ENCODE measurements around the gene SOCS3.

Gene SOCS3

GRCh38 chr17:78318407-78318806 is 41.5 kb downstream of the SOCS3 start:
- no peak for TF ChIP-seq CTCF (IDR thresholded peaks at IDR 0.05; ENCODE audit: low read length)
- TF ChIP-seq EZH2 (IDR thresholded peaks at IDR 0.05; ENCODE audit: borderline replicate concordance, low read length) = no peak
- Histone ChIP-seq H3K9me3 (ENCODE audit: low read length) (no peaks in the 10 kb centered on the region), H3K4me2 (ENCODE audit: low read length) (no peak overlapping the region), H3K4me3 (ENCODE audit: low read depth, low read length, poor library complexity, severe bottlenecking) (no peak overlapping the region), H3K9me2 (ENCODE audit: low read depth, low read length) (no peaks in the 10 kb centered on the region), H3K27ac (ENCODE audit: low read depth, low read length, poor library complexity, severe bottlenecking) (no peak overlapping the region), H3K27me3 (ENCODE audit: insufficient read depth, low read length) (peaks cover 11% of the 10 kb centered on the region; the same call in 1 of the 2 replicates), H3K36me3 (ENCODE audit: insufficient read depth, low read length) (no peaks in the 10 kb centered on the region), H3K9ac (ENCODE audit: low read length) (no peak overlapping the region), H2AFZ (ENCODE audit: low read length) (no peak overlapping the region), H3K79me2 (ENCODE audit: insufficient read depth, low read length) (no peaks in the 10 kb centered on the region), H3F3A (ENCODE audit: insufficient read depth, low read length) (no peaks in the 10 kb centered on the region), H4K20me1 (ENCODE audit: insufficient read depth, low read length) (no peaks in the 10 kb centered on the region), H3K4me1 (ENCODE audit: insufficient read depth, low read length, severe bottlenecking) (peaks cover 13% of the 10 kb centered on the region)

GRCh38 chr17:78317794-78318400 is 42.0 kb downstream of the SOCS3 start:
- Histone ChIP-seq H3K4me2 (ENCODE audit: low read length) (no peak overlapping the region), H3K9me3 (ENCODE audit: low read length) (no peaks in the 10 kb centered on the region), H3K27me3 (ENCODE audit: insufficient read depth, low read length) (peaks cover 8% of the 10 kb centered on the region), H3K9me2 (ENCODE audit: low read depth, low read length) (no peaks in the 10 kb centered on the region), H3K9ac (ENCODE audit: low read length) (no peak overlapping the region), H2AFZ (ENCODE audit: low read length) (no peak overlapping the region), H3K4me3 (ENCODE audit: low read depth, low read length, poor library complexity, severe bottlenecking) (no peak overlapping the region), H3K36me3 (ENCODE audit: insufficient read depth, low read length) (no peaks in the 10 kb centered on the region), H3K27ac (ENCODE audit: low read depth, low read length, poor library complexity, severe bottlenecking) (no peak overlapping the region), H3K79me2 (ENCODE audit: insufficient read depth, low read length) (no peaks in the 10 kb centered on the region), H3K4me1 (ENCODE audit: insufficient read depth, low read length, severe bottlenecking) (peaks cover 13% of the 10 kb centered on the region), H3F3A (ENCODE audit: insufficient read depth, low read length) (no peaks in the 10 kb centered on the region), H4K20me1 (ENCODE audit: insufficient read depth, low read length) (no peaks in the 10 kb centered on the region)
- TF ChIP-seq CTCF (IDR thresholded peaks at IDR 0.05; ENCODE audit: low read length) = no peak
- no peak for TF ChIP-seq EZH2 (IDR thresholded peaks at IDR 0.05; ENCODE audit: borderline replicate concordance, low read length)

- H3F3A ChIP-seq (ENCODE audit: insufficient read depth, low read length) = no peaks in the 10 kb centered on the region
- TF ChIP-seq CTCF (IDR thresholded peaks at IDR 0.05; ENCODE audit: low read length) = no peak
- TF ChIP-seq EZH2 (IDR thresholded peaks at IDR 0.05; ENCODE audit: borderline replicate concordance, low read length) = no peak
- no peak overlapping the region for H3K4me3 ChIP-seq (ENCODE audit: low read depth, low read length, poor library complexity, severe bottlenecking)
- H2AFZ ChIP-seq (ENCODE audit: low read length) = no peak overlapping the region
- H3K79me2 ChIP-seq (ENCODE audit: insufficient read depth, low read length) = no peaks in the 10 kb centered on the region
- peaks cover 6% of the 10 kb centered on the region for H3K27me3 ChIP-seq (ENCODE audit: insufficient read depth, low read length)
- H4K20me1 ChIP-seq (ENCODE audit: insufficient read depth, low read length) = no peaks in the 10 kb centered on the region
- H3K4me2 ChIP-seq (ENCODE audit: low read length) = no peak overlapping the region
- no peak overlapping the region for H3K27ac ChIP-seq (ENCODE audit: low read depth, low read length, poor library complexity, severe bottlenecking)
- no peaks in the 10 kb centered on the region for H3K9me2 ChIP-seq (ENCODE audit: low read depth, low read length)
- H3K9ac ChIP-seq (ENCODE audit: low read length) = no peak overlapping the region
- H3K36me3 ChIP-seq (ENCODE audit: insufficient read depth, low read length) = no peaks in the 10 kb centered on the region
- peaks cover 13% of the 10 kb centered on the region for H3K4me1 ChIP-seq (ENCODE audit: insufficient read depth, low read length, severe bottlenecking)
- H3K9me3 ChIP-seq (ENCODE audit: low read length) = no peaks in the 10 kb centered on the region
These were observed 42.7 kb downstream of the SOCS3 start for GRCh38 chr17:78316867-78317789.
